Ovary (tissue), 3 donors: ENCODE measurements around the gene ANKH.

Source experiments
- EP300 ChIP-seq: sonication (generic); formaldehyde crosslinking; IDR thresholded peaks from one replicate; pipeline ENCODE4 v1.6.1; 2017; ENCODE audit warnings: antibody characterized with exemption
- TF ChIP-seq, protein P1 (sequence below), 3 donors: fragments of 450-650 bp in 2 of 3; fragments of 200-600 bp in 1 of 3; IDR thresholded peaks; one replicate each; pipeline versions ENCODE4 v1.5.1 to v1.8.0; 2016 to 2022; ENCODE audit warnings: antibody characterized with exemption in 3 of 3, mild to moderate bottlenecking in 1 of 3
- donor health status: DM: no; HTN: no; CAD: no.

- TF ChIP-seq, protein P1, sequence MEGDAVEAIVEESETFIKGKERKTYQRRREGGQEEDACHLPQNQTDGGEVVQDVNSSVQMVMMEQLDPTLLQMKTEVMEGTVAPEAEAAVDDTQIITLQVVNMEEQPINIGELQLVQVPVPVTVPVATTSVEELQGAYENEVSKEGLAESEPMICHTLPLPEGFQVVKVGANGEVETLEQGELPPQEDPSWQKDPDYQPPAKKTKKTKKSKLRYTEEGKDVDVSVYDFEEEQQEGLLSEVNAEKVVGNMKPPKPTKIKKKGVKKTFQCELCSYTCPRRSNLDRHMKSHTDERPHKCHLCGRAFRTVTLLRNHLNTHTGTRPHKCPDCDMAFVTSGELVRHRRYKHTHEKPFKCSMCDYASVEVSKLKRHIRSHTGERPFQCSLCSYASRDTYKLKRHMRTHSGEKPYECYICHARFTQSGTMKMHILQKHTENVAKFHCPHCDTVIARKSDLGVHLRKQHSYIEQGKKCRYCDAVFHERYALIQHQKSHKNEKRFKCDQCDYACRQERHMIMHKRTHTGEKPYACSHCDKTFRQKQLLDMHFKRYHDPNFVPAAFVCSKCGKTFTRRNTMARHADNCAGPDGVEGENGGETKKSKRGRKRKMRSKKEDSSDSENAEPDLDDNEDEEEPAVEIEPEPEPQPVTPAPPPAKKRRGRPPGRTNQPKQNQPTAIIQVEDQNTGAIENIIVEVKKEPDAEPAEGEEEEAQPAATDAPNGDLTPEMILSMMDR (IDR thresholded peaks at IDR 0.05): no peak
- TF ChIP-seq EP300: no peak
Observed at GRCh38 chr5:14771972-14772371, 99.6 kb downstream of the ANKH start.
